ENCODE measurements around the gene GBX1.

Gene GBX1

GRCh38 chr7:151167197-151167961 is at the start of gene GBX1:
GBX1 (minus strand) TSS chr7:151167694; CDS start chr7:151167548, 146 bp downstream.
- no peak for DNase-seq (ENCODE audit: low read depth)

DNA sequence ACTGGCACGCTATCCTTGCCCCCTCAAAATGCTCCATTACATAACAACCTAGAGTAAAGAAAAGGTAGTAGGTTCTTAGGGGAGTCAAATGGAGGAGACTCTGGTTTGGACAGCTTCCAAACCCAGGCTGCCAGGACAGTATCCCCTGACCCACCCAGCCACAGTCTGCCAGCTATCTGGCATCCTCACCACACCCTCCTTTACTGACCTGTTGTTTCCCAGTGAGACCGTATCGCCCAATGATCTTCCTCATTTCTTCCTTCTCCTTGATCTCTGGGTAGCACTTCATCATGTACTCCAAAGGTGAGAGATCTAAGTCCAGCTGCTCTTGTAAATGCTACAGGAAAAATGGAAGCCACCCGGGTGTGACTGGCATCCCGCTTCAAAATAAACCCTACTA is 47.9 kb upstream of the GBX1 start:
- DNase-seq (ENCODE audit: low read depth), result no peak

DNA sequence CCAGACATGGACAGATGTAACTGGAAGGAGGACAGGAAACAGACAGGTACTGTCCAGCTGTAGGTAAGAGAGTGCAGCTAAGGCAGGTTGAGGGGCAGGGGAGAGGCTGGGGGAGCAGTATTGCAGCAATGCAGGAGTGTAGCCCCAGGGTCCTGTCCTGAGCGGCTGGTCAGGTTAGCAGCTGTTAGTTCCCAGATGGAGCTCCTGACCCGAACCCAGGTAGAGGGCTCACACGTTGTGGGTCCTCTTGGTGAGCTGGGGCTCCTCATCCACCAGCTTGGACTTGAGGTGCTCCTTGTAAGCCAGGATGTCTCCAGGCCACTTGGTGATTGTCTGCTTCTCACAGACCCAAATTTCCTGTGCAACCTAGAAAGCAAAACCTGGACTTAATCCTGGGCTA is 46.3 kb upstream of the GBX1 start:
- DNase-seq (ENCODE audit: low read depth), result no peak

- DNase-seq (ENCODE audit: low read depth), result no peak
These were observed 45.1 kb upstream of the GBX1 start for GRCh38 chr7:151212626-151213025.

GRCh38 chr7:151211155-151211772 is 43.8 kb upstream of the GBX1 start:
- no peak for DNase-seq (ENCODE audit: low read depth)

DNA sequence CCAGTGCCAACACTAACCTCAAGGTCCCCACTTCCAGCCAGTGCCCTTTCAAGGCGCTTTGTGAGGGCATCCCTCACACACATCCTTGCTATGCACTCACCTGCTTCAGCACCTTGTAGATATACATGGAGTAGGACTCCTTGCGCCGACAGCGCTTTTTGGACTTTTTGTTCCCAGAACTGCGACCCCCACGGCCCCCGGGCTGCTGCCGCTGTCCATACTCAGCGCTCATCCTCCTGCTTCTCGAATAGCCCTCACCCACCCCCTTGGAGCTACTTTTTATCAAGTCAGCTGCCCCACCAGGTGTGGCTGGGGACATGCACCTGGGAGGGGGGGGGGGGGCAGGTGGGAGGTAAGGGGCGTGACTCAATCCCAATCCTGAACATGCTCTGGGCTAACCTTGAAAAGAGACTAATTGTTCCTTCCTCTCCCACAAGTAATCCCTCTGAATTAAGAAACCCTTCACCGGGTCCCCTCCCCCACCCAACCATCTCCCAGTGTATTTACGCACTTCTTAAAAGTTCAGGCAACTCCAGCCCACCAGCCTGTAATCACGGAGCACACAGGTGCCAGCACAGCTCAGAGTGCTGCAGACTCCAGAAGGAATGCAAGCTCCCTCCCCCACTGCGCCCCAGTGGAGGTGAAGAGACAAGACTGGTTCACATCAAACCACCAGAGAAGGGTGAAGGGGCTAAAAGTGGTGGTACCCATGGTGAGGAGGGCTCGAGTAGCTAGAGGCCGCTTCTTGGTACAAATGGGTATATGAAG is 42.8 kb upstream of the GBX1 start, which contains the start of gene H2BK1:
H2BK1 (minus strand) TSS at position 402 of the 768 bp plus-strand sequence; CDS start at position 232, 170 bp downstream.
- no peak for DNase-seq (ENCODE audit: low read depth)

- DNase-seq (ENCODE audit: low read depth), result no peak
These were observed 42.1 kb upstream of the GBX1 start for GRCh38 chr7:151209588-151209987.

- no peak for DNase-seq (ENCODE audit: low read depth)
These were observed 40.9 kb upstream of the GBX1 start for GRCh38 chr7:151208253-151208862.

DNA sequence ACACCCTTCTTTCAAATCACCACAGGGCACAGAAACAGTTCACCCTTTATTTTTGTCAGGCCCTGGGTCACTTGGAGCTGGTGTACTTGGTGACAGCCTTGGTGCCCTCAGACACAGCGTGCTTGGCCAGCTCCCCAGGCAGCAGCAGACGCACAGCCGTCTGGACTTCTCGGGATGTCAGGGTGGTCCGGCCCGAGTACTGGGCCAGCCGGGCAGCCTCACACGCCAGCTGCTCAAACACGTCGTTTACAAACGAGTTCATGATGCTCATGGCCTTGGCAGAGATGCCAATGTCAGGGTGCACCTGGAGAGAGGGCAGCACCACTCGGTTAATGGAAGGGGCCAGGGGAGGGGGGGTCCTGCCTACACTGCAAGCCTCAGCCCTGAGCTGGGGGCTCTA is 40.3 kb upstream of the GBX1 start:
- DNase-seq (ENCODE audit: low read depth), result no peak

DNA sequence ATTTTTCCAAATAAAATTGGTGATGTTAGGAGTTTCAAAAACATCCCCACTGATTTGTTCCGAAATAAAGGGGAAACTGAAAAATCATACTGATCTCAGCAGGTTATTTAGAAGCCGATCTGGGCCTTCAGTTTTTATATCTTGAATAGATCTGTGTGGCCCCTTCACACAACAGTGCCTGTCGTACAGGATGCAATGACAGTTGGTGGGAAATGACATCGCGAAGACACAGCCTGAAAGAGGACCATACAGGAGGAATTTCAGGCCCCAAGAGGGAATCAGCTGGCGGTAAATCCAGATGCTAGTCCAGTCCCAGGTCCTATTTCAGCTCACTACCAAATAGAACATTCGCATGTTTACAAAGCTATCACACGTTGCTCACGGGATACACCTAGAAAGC is 39.8 kb upstream of the GBX1 start:
- no peak for DNase-seq (ENCODE audit: low read depth)

GRCh38 chr7:151206914-151207313 is 39.4 kb upstream of the GBX1 start:
- no peak for DNase-seq (ENCODE audit: low read depth)

DNA sequence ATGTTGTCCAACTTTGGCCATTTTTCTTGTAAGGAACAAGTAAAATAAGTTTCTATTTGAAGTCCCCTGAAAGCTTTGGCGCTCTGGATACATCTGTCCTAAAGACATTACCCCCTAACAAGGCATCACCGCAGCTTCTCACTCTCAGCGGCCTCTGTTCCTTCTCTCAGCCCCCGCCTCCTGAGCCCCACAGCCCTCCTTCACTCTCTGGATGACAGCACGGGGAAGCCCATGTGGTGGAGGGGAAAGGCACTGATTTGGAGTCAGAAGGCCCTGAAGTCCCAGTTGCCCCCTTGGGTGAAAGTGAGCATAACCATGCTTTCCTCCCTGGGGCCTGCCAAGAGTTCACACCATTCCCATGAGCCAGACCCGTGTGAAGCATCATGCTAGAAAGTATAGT is 38.2 kb upstream of the GBX1 start:
- no peak for DNase-seq (ENCODE audit: low read depth)

- DNase-seq (ENCODE audit: low read depth), result no peak
These were observed 37.0 kb upstream of the GBX1 start for GRCh38 chr7:151204383-151205032.

DNA sequence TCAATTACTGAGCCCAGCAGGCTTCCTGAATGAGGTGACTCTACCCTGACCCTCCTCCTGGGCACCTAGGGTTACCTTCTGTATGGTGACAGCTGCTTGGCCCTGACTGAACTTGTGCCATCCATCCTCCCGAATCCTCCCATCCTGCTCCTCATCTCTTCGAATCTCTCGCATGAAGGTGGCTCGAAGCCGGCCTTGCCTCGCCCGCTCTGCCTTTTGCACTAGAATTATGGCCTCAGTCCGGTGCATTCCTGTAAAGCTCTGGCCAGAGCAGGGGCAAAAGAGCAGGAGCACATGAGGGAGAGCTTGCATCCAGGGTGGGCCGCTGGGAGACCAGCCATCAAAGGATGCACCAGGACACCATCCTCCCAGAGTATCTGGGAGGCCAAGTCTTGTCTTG is 35.3 kb upstream of the GBX1 start:
- no peak for DNase-seq (ENCODE audit: low read depth)

GRCh38 chr7:151201751-151202150 is 34.3 kb upstream of the GBX1 start:
- DNase-seq (ENCODE audit: low read depth), result no peak

DNA sequence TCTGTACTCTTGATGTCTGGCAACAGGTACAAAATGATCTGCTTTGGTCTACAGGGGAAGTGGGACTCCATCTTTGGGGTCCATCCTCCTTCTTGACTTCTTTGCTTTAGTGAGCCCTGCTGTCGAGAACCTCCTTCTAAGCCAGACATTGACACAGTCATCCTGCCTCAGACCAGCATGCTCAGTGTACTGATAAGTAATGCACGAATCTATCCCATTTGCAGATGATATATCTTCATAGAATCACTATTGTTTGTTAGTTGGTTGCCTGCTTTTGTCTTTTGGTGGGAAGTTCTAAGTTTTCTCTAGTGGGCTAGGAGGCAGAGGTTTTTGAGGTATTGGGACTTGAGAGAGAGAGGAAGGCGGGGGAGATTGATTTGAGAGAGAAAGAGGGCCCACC is 33.9 kb upstream of the GBX1 start:
- DNase-seq (ENCODE audit: low read depth), result no peak

DNA sequence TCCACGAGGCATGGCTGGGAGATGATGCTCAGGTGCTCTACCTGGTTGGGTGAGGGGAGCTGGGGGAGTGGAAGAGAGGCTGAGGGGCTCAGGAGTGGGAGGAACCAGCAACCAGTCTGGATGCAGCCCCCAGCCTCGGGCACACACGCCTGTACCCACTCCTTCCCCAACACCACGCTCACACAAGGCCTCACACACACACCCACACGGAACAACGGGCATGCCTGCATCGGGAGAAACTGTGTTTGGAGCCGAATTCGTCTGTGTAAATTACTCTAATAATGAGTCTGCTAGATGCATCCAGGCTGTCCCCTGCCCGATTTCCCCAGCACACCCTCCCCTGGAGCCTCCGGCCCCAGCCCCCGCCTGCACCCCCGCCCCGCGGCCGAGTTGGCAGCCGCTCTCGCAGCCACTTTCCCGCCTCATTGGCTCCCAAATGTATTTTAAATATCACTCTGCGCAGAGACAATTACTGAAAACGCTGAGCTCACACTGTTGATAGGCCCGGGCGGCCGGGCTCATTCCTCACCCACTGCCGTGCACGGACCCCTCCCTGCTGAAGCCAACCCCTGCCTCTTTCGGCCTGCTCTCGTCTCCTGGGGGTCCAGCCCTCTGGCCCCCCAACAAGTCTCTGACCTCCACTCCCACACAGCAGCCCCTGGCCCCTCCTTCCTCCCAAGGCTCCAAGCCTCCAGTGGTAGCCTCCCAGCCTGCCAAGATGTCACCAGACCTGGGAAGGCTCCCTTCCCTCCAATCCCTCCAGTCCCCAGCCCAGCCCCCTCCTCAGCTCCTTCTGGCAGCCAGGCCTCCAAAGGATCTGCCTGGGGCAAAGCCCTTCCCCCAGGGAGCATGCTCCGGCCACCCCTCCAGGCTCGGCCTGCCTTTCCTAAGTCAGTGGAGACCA is 31.7 kb upstream of the GBX1 start:
- DNase-seq (ENCODE audit: low read depth), result no peak

- no peak for DNase-seq (ENCODE audit: low read depth)
These were observed 30.4 kb upstream of the GBX1 start for GRCh38 chr7:151197932-151198331.

- DNase-seq (ENCODE audit: low read depth), result no peak
These were observed 28.3 kb upstream of the GBX1 start for GRCh38 chr7:151195616-151196450.

GRCh38 chr7:151194188-151194587 is 26.7 kb upstream of the GBX1 start:
- DNase-seq (ENCODE audit: low read depth), result no peak

All from stromal cell of bone marrow (primary cell).